GM12878 (cell line): ENCODE results near the gene SLC6A3. TPM values are rescaled to one million over a fixed set of nuclear protein-coding genes. Genes with fewer than 3 reads are reported as not detected.
A peak's percentile ranks its signal among the peaks of the same experiment; 100 is the strongest.

ENCODE experiments used
- ATAC-seq: fragments of 200-7000 bp; cut with Tn5 transposase; 3 replicates; pipeline ENCODE4 v1.9.1; 2020; ENCODE audit warnings: mild to moderate bottlenecking, moderate library complexity
- BruUV-seq: library from RNA; stranded (reverse); fragments of 400-500 nt; replicated peaks from 2 replicates; lab custom pipeline; 2021; lab: Mats Ljungman, UMichigan
- CTCF ChIA-PET: fragments of 300-600 bp; sonication (Branson Sonifier 250); formaldehyde crosslinking; extraction: SDS; loops from one replicate; lab custom pipeline; 2021; ENCODE audit warnings: inconsistent platforms; lab: Yijun Ruan, JAX
- POLR2A ChIA-PET: fragments of 350-600 bp; formaldehyde crosslinking; extraction: SDS; loops from one replicate; lab custom pipeline; 2021; ENCODE audit warnings: inconsistent platforms; lab: Charles Lee
- RAD21 ChIA-PET: fragments of 300-600 bp; sonication (Branson Sonifier 250); formaldehyde crosslinking; loops from one replicate; lab custom pipeline; 2023; ENCODE audit warnings: antibody characterized with exemption; ENCODE audit not compliant: unreplicated experiment; lab: Charles Lee
- SMC1A ChIA-PET: fragments of 300-600 bp; sonication (Branson Sonifier 250); formaldehyde crosslinking; loops from one replicate; lab custom pipeline; 2023; ENCODE audit not compliant: unreplicated experiment, uncharacterized antibody; lab: Charles Lee
- DNase-seq: peaks from one replicate; pipeline ENCODE4 v3.0.0-alpha.2; 2011; ENCODE audit warnings: low read depth, low spot score
- FAIRE-seq: peaks from 3 replicates; lab custom pipeline; 2011; peaks lifted over from hg19 to GRCh38; lab: Jason Lieb, UNC
- H2AFZ ChIP-seq: 2 replicates; pipeline ENCODE4 v1.6.0; 2011; ENCODE audit warnings: low read depth, low read length, control low read depth; ENCODE audit not compliant: control insufficient read depth
- H3K27ac ChIP-seq: 2 replicates; pipeline ENCODE4 v1.5.1; 2011; ENCODE audit warnings: control low read depth; ENCODE audit not compliant: control insufficient read depth, insufficient read depth
- H3K27me3 ChIP-seq, 2 experiments: replicated peaks in 1 of 2; 2 replicates each; pipeline versions ENCODE4 v1.6.0 to v1.6.1; 2011; ENCODE audit warnings: low read length in 1 of 2; ENCODE audit not compliant: control insufficient read depth in 2 of 2, insufficient read depth in 2 of 2
- H3K36me3 ChIP-seq, 2 experiments: 2 replicates each; pipeline ENCODE4 v1.5.1; 2011; ENCODE audit warnings: low read length in 1 of 2; ENCODE audit not compliant: control insufficient read depth in 2 of 2, insufficient read depth in 2 of 2
- H3K4me1 ChIP-seq: 2 replicates; pipeline ENCODE4 v1.6.1; 2011; ENCODE audit warnings: mild to moderate bottlenecking, low read length, moderate library complexity, mixed read lengths; ENCODE audit not compliant: control insufficient read depth, insufficient read depth
- H3K4me2 ChIP-seq: 2 replicates; pipeline ENCODE4 v1.6.0; 2011; ENCODE audit warnings: control low read depth; ENCODE audit not compliant: control insufficient read depth, insufficient read depth
- H3K4me3 ChIP-seq: fragments of 200-600 bp; sonication (generic); 2 replicates; pipeline ENCODE4 v1.5.1; 2016
- H3K79me2 ChIP-seq: 2 replicates; pipeline ENCODE4 v1.6.0; 2011; ENCODE audit warnings: low read length; ENCODE audit not compliant: control insufficient read depth, insufficient read depth
- H3K9ac ChIP-seq: 2 replicates; pipeline ENCODE4 v1.8.0; 2011; ENCODE audit warnings: low read length, control low read depth, mixed read lengths; ENCODE audit not compliant: control insufficient read depth, insufficient read depth
- H3K9me3 ChIP-seq: replicated peaks from 3 replicates; pipeline ENCODE4 v1.5.1; 2011; ENCODE audit warnings: mild to moderate bottlenecking, low read length; ENCODE audit not compliant: control insufficient read depth, insufficient read depth
- H4K20me1 ChIP-seq: 2 replicates; pipeline ENCODE4 v1.6.0; 2011; ENCODE audit not compliant: control insufficient read depth, insufficient read depth
- BACH1 ChIP-seq: fragments of 450-650 bp; IDR thresholded peaks from 2 replicates; pipeline ENCODE4 v1.6.1; 2017; ENCODE audit warnings: mild to moderate bottlenecking, borderline replicate concordance
- BHLHE40 ChIP-seq, 2 experiments: fragments of 450-650 bp in 1 of 2; IDR thresholded peaks; 2 replicates each; pipeline ENCODE4 v1.6.1; 2011 to 2017; ENCODE audit warnings: low read depth in 2 of 2, borderline replicate concordance in 1 of 2, improper control_type of control experiment in 1 of 2, low read length in 1 of 2, mild to moderate bottlenecking in 1 of 2
- BMI1 ChIP-seq: fragments of 450-650 bp; IDR thresholded peaks from 2 replicates; pipeline ENCODE4 v1.6.1; 2016; ENCODE audit warnings: mild to moderate bottlenecking, moderate library complexity, borderline replicate concordance
- CREM ChIP-seq: IDR thresholded peaks from 2 replicates; pipeline ENCODE4 v1.6.1; 2014; ENCODE audit warnings: antibody characterized with exemption, low read depth
- DPF2 ChIP-seq: fragments of 450-650 bp; IDR thresholded peaks from 2 replicates; pipeline ENCODE4 v1.6.1; 2017; ENCODE audit warnings: mild to moderate bottlenecking
- EZH2 ChIP-seq: IDR thresholded peaks from 2 replicates; pipeline ENCODE4 v1.6.1; 2012; ENCODE audit warnings: low read depth, mild to moderate bottlenecking, control low read depth, inconsistent platforms, low read length, borderline replicate concordance; ENCODE audit not compliant: control insufficient read depth
- FOXM1 ChIP-seq: IDR thresholded peaks from 2 replicates; pipeline ENCODE4 v1.6.1; 2012; ENCODE audit warnings: low read depth, mild to moderate bottlenecking, inconsistent platforms, low read length, moderate library complexity
- HDGF ChIP-seq: fragments of 450-650 bp; IDR thresholded peaks from 2 replicates; pipeline ENCODE4 v1.6.1; 2016; ENCODE audit warnings: antibody characterized with exemption
- JUND ChIP-seq: IDR thresholded peaks from 2 replicates; pipeline ENCODE4 v1.6.1; 2012; ENCODE audit warnings: low read depth, mild to moderate bottlenecking, low read length, improper control_type of control experiment, moderate library complexity
- KLF5 ChIP-seq: fragments of 450-650 bp; IDR thresholded peaks from 2 replicates; pipeline ENCODE4 v1.6.1; 2014; ENCODE audit warnings: mild to moderate bottlenecking; ENCODE audit not compliant: partially characterized antibody
- LARP7 ChIP-seq: fragments of 450-650 bp; IDR thresholded peaks from 2 replicates; pipeline ENCODE4 v1.6.1; 2017; ENCODE audit warnings: mild to moderate bottlenecking
- NFIC ChIP-seq: IDR thresholded peaks from 2 replicates; pipeline ENCODE4 v1.6.1; 2012; ENCODE audit warnings: low read depth, mild to moderate bottlenecking, inconsistent platforms, low read length, moderate library complexity
- NR2C2 ChIP-seq: IDR thresholded peaks from 2 replicates; pipeline ENCODE4 v1.6.1; 2011; ENCODE audit warnings: borderline replicate concordance, low read depth; ENCODE audit not compliant: control insufficient read depth, insufficient read length
- POLR2AphosphoS5 ChIP-seq: IDR thresholded peaks from 2 replicates; pipeline ENCODE4 v1.6.1; 2011; ENCODE audit warnings: mild to moderate bottlenecking, low read length, inconsistent platforms
- POU2F2 ChIP-seq: IDR thresholded peaks from 3 replicates; pipeline ENCODE4 v1.6.1; 2011; ENCODE audit warnings: low read depth, mild to moderate bottlenecking, low read length, borderline replicate concordance
- RELA ChIP-seq: fragments of 450-650 bp; IDR thresholded peaks from 2 replicates; pipeline ENCODE4 v1.8.0; 2014; ENCODE audit warnings: borderline replicate concordance; ENCODE audit not compliant: partially characterized antibody
- RUNX3 ChIP-seq: IDR thresholded peaks from 2 replicates; pipeline ENCODE4 v1.6.1; 2012; ENCODE audit warnings: low read length, inconsistent platforms
- SP1 ChIP-seq: IDR thresholded peaks from one replicate; pipeline ENCODE4 v1.6.1; 2011; ENCODE audit warnings: low read depth, low read length
- SRF ChIP-seq, 2 experiments: IDR thresholded peaks; 2 replicates each; pipeline ENCODE4 v1.6.1; 2011; ENCODE audit warnings: low read depth in 2 of 2, low read length in 2 of 2, mild to moderate bottlenecking in 1 of 2, moderate library complexity in 1 of 2
- TAF1 ChIP-seq: IDR thresholded peaks from 2 replicates; pipeline ENCODE4 v1.6.1; 2011; ENCODE audit warnings: mild to moderate bottlenecking, low read depth, low read length, borderline replicate concordance
- TCF12 ChIP-seq: IDR thresholded peaks from 2 replicates; pipeline ENCODE4 v1.6.1; 2011; ENCODE audit warnings: low read depth, mild to moderate bottlenecking, low read length
- WGBS: methylation state at CpG from one replicate; pipeline ENCODE4 v1.1.6; 2016; ENCODE audit warnings: low lambda C conversion rate; ENCODE audit not compliant: insufficient replicate concordance, insufficient coverage; ENCODE audit errors: missing lambda C conversion rate; 5-methylcytosine and 5-hydroxymethylcytosine counted together
- in situ Hi-C: fragments of 300-500 bp; cut with MboI; formaldehyde crosslinking; loops from 9 replicates; pipeline ENCODE4 v1.14.3; 2018; ENCODE audit warnings: mixed read lengths
- intact Hi-C: fragments of 100-400 bp; cut with micrococcal nuclease; formaldehyde crosslinking; loops from one replicate; pipeline ENCODE4 v1.14.2; 2022; ENCODE audit not compliant: unreplicated experiment
- polyA plus RNA-seq, 11 experiments: library from polyadenylated mRNA; depleted of rRNA in 4 of 11; unstranded in 6 of 11; stranded (reverse) in 5 of 11; fragments of >200 nt; fragmentation: Nextera tagmentation in 4 of 11; fragmentation: Illumina TruSeq in 1 of 11; extraction: Ambion mirVana in 4 of 11; extraction: Trizol in 1 of 11; gene quantifications; 1 replicate in 1 of 11; 2 replicates in 10 of 11; pipeline versions ENCODE4 v1.2.1 to v1.2.3, GENCODE V29; 2011 to 2016; ENCODE audit warnings: inconsistent platforms in 2 of 11, missing spikeins in 2 of 11, low read depth in 1 of 11
- total RNA-seq, 4 experiments: library from RNA; depleted of rRNA in 3 of 4; stranded (reverse); fragments of >200 nt in 3 of 4; fragmentation: Illumina TruSeq in 1 of 4; extraction: Trizol in 1 of 4; gene quantifications; 2 replicates each; pipeline versions ENCODE4 v1.2.1 to v1.2.3, GENCODE V29; 2013 to 2021
- TF ChIP-seq, protein P1 (sequence below): fragments of 150-350 bp; IDR thresholded peaks from 2 replicates; pipeline ENCODE4 v1.6.1; 2016; ENCODE audit warnings: low read depth, low read length
- TF ChIP-seq, protein P2 (sequence below): fragments of 450-650 bp; conservative IDR thresholded peaks from 2 replicates; pipeline ENCODE4 v1.6.1; 2017; ENCODE audit warnings: mild to moderate bottlenecking, moderate library complexity

Gene SLC6A3
- total and polyA plus RNA-seq, 10 of the 15 experiments (the other 5 are each of a cell fraction or from before 2014, with no cell fraction given): 0.01 TPM; not detected in 9

DNA sequence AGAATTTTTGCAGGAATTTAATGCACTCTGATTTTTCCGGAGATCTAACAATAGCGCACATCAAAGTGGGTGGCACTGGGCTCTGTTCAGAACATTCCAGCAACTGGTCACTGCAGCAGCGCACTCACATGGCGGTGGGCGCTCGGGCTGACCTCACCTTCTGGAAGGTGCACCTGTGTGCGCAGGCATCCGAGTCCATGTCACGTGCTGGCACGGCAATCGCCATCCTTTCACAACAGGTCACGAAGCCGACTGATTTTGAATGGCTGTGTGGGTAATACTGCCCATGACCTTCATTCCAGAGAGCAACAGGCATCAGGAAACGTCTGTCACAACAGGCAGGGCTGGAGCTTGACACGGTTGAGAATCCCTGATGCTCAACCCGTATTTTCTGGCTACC is 81.7 kb downstream of the SLC6A3 start (continued):
- TF ChIP-seq SRF (IDR thresholded peaks at IDR 0.05; ENCODE audit: low read depth in 2 of 2, low read length in 2 of 2) (no peak), NR2C2 (no peak), JUND (no peak), SP1 (no peak), EZH2 (no peak), BMI1 (no peak), POLR2AphosphoS5 (no peak), DPF2 (no peak), TAF1 (no peak), LARP7 (no peak), FOXM1 (no peak), RELA (no peak)

DNA sequence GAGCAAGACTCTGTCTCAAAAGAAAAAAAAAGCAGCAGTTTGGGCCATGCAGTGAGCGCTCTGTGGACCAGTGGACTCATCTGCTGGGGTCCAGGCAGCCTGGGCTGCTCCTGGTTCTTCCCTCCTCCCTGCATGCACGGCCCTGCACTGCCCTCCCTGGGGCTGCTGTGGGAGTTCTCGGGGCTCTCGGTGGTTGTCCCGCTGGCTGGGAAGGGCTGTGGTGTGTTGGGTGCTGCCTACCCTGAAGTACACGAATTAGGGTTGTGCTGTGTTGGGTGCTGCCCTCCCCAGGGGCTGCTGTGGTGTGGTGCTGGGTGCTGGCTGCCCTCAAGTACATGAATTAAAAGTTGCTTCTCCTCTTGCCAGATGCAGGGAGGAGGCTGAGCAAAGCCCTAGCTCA is 82.1 kb downstream of the SLC6A3 start:
- RAD21 ChIA-PET: no interaction called here
- WGBS: 9% methylated on average over 6 of the region's 6 CpGs
- Histone ChIP-seq H3K27ac (no peak overlapping the region), H3K4me3 (no peak overlapping the region), H3K27me3 (no peaks in the 10 kb centered on the region; a peak in 2 of 4 replicates), H3K9me3 (no peaks in the 10 kb centered on the region), H3K79me2 (no peaks in the 10 kb centered on the region), H3K9ac (no peak overlapping the region), H4K20me1 (no peaks in the 10 kb centered on the region), H2AFZ (no peak overlapping the region), H3K4me1 (peaks cover 9% of the 10 kb centered on the region), H3K4me2 (no peak overlapping the region), H3K36me3 (no peaks in the 10 kb centered on the region)
- no TSS peak for BruUV-seq
- POLR2A ChIA-PET: no interaction called here
- SMC1A ChIA-PET: no interaction called here
- ATAC-seq (peak; percentile 44), DNase-seq (no peak), FAIRE-seq (no peak)
- CTCF ChIA-PET: no interaction called here
- in situ Hi-C loops: no loop called here
- intact Hi-C loops: no loop called here
- TF ChIP-seq CREM (no peak), TCF12 (no peak), KLF5 (no peak), RUNX3 (no peak), NFIC (no peak), HDGF (no peak), BACH1 (no peak), JUND (no peak), POU2F2 (no peak), BHLHE40 (IDR thresholded peaks at IDR 0.05; ENCODE audit: borderline replicate concordance in 1 of 2, low read depth in 2 of 2, low read length in 1 of 2) (no peak)
- TF ChIP-seq, protein P1, sequence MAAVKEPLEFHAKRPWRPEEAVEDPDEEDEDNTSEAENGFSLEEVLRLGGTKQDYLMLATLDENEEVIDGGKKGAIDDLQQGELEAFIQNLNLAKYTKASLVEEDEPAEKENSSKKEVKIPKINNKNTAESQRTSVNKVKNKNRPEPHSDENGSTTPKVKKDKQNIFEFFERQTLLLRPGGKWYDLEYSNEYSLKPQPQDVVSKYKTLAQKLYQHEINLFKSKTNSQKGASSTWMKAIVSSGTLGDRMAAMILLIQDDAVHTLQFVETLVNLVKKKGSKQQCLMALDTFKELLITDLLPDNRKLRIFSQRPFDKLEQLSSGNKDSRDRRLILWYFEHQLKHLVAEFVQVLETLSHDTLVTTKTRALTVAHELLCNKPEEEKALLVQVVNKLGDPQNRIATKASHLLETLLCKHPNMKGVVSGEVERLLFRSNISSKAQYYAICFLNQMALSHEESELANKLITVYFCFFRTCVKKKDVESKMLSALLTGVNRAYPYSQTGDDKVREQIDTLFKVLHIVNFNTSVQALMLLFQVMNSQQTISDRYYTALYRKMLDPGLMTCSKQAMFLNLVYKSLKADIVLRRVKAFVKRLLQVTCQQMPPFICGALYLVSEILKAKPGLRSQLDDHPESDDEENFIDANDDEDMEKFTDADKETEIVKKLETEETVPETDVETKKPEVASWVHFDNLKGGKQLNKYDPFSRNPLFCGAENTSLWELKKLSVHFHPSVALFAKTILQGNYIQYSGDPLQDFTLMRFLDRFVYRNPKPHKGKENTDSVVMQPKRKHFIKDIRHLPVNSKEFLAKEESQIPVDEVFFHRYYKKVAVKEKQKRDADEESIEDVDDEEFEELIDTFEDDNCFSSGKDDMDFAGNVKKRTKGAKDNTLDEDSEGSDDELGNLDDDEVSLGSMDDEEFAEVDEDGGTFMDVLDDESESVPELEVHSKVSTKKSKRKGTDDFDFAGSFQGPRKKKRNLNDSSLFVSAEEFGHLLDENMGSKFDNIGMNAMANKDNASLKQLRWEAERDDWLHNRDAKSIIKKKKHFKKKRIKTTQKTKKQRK: no peak
- TF ChIP-seq, protein P2, sequence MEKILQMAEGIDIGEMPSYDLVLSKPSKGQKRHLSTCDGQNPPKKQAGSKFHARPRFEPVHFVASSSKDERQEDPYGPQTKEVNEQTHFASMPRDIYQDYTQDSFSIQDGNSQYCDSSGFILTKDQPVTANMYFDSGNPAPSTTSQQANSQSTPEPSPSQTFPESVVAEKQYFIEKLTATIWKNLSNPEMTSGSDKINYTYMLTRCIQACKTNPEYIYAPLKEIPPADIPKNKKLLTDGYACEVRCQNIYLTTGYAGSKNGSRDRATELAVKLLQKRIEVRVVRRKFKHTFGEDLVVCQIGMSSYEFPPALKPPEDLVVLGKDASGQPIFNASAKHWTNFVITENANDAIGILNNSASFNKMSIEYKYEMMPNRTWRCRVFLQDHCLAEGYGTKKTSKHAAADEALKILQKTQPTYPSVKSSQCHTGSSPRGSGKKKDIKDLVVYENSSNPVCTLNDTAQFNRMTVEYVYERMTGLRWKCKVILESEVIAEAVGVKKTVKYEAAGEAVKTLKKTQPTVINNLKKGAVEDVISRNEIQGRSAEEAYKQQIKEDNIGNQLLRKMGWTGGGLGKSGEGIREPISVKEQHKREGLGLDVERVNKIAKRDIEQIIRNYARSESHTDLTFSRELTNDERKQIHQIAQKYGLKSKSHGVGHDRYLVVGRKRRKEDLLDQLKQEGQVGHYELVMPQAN: no peak
